GM12864 (cell line): Measurements from ENCODE around the gene S100B.

Experiments used
- DNase-seq: peaks from one replicate; pipeline ENCODE4 v3.0.0-alpha.2; 2011; ENCODE audit warnings: low read depth
- H3K4me3 ChIP-seq: 2 replicates; pipeline ENCODE4 v1.5.1; 2011; ENCODE audit warnings: mild to moderate bottlenecking, low read depth, low read length, control low read depth
- TF ChIP-seq, protein P1 (sequence below): IDR thresholded peaks from 2 replicates; pipeline ENCODE4 v1.5.1; 2011; ENCODE audit warnings: low read depth, mild to moderate bottlenecking, moderate library complexity, low read length, control low read depth, inconsistent platforms; ENCODE audit errors: missing control alignments

The S100B gene

DNA sequence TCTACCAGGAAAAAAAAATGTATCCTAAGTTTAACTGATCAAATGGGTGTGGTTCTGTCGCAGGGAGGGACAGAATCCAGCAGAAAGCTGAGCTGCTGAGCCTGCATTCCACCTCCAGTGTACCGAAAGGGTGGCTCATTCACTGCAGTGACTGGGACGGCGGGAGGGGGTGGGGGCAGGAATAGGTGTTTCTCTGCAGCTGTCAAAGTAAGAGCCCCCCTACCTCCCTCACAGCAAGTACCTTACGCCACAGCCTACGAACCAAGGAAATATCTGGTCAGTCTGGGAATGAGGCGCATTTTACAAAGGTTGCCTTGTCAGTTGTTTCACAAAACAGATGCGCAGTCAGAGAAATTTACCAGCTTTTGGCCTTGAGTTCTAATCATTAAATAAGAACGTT is 1.7 kb downstream of the S100B start:
- TF ChIP-seq, protein P1, sequence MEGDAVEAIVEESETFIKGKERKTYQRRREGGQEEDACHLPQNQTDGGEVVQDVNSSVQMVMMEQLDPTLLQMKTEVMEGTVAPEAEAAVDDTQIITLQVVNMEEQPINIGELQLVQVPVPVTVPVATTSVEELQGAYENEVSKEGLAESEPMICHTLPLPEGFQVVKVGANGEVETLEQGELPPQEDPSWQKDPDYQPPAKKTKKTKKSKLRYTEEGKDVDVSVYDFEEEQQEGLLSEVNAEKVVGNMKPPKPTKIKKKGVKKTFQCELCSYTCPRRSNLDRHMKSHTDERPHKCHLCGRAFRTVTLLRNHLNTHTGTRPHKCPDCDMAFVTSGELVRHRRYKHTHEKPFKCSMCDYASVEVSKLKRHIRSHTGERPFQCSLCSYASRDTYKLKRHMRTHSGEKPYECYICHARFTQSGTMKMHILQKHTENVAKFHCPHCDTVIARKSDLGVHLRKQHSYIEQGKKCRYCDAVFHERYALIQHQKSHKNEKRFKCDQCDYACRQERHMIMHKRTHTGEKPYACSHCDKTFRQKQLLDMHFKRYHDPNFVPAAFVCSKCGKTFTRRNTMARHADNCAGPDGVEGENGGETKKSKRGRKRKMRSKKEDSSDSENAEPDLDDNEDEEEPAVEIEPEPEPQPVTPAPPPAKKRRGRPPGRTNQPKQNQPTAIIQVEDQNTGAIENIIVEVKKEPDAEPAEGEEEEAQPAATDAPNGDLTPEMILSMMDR = no peak
- DNase-seq = no peak
- no peak overlapping the region for H3K4me3 ChIP-seq

- TF ChIP-seq, protein P1 = no peak
- no peak overlapping the region for H3K4me3 ChIP-seq
- no peak for DNase-seq
These were observed 3.9 kb downstream of the S100B start for GRCh38 chr21:46600978-46601377.

DNA sequence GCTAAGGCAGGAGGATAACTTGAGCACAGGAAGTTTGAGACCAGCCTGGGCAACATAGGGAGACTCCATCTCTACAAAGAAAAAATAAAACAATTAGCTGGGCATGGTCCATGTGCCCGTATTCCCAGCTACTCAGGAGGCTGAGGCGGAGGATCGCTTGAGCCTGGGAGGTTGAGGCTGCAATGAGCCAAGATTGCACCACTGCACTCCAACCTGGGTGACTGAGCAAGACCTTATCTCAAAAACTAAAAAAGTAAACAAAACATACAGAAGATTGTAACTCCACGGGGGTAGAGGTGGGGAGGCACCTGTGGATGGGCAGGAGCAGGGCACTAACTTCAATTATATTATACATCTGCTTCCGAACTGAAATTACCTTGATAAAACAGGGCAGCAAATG is 4.6 kb downstream of the S100B start:
- no peak overlapping the region for H3K4me3 ChIP-seq
- DNase-seq = no peak
- TF ChIP-seq, protein P1 = no peak

DNA sequence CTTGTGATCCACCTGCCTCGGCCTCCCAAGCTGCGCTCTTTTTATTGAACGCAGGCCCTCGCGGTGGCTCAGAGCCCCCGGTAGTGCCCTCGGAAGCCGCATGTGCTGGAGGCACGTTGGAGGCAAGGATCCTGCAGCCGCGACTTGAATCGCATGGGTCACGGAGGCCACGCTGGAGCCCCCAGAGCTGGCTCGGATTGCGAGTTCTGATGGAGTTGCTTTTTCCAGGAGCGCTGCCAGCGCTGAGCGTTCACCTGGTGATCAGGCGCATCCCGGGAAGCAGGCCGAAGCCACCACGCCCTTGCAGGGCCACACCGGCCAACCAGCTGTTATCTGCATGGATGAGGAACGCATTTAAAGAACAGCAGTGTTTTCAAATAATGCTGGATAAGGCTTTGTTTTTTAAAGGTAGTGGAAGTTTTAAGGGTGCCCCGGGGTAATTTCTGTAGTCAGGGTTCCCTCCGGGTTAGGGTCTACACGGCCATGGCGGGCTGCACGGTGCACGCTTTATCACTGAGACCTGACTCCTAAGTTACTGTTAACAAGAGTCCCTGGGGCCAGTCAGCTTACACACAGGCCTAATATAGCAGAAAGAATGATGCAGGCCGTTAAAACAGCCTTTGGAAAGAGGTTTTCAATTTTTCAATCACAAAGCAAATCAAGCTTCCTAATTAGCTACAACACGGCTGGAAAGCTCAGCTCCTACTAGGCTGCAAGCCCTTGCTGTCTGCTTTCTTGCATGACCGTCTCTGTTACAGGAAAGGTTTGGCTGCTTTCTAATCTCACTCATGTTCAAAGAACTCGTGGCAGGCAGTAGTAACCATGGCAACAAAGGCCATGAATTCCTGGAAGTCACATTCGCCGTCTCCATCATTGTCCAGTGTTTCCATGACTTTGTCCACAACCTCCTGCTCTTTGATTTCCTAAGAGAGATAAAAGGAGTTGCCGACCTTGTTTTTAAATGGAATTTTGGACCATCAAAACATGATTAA is 6.0 kb downstream of the S100B start:
- DNase-seq = no peak
- no peak overlapping the region for H3K4me3 ChIP-seq
- TF ChIP-seq, protein P1 = no peak

- TF ChIP-seq, protein P1 = no peak
- no peak for DNase-seq
- no peak overlapping the region for H3K4me3 ChIP-seq
These were observed 7.0 kb downstream of the S100B start for GRCh38 chr21:46597896-46598343.

- H3K4me3 ChIP-seq = no peak overlapping the region
- no peak for DNase-seq
- TF ChIP-seq, protein P1 = no peak
These were observed 7.9 kb downstream of the S100B start for GRCh38 chr21:46597031-46597430.
